GM10847 (cell line): ENCODE results near the gene NFE2L1.

Experiments used
- POLR2A ChIP-seq: IDR thresholded peaks from 2 replicates; pipeline ENCODE4 v1.6.1; 2011; ENCODE audit not compliant: insufficient read length; ENCODE audit errors: extremely low read depth

NFE2L1 gene

DNA sequence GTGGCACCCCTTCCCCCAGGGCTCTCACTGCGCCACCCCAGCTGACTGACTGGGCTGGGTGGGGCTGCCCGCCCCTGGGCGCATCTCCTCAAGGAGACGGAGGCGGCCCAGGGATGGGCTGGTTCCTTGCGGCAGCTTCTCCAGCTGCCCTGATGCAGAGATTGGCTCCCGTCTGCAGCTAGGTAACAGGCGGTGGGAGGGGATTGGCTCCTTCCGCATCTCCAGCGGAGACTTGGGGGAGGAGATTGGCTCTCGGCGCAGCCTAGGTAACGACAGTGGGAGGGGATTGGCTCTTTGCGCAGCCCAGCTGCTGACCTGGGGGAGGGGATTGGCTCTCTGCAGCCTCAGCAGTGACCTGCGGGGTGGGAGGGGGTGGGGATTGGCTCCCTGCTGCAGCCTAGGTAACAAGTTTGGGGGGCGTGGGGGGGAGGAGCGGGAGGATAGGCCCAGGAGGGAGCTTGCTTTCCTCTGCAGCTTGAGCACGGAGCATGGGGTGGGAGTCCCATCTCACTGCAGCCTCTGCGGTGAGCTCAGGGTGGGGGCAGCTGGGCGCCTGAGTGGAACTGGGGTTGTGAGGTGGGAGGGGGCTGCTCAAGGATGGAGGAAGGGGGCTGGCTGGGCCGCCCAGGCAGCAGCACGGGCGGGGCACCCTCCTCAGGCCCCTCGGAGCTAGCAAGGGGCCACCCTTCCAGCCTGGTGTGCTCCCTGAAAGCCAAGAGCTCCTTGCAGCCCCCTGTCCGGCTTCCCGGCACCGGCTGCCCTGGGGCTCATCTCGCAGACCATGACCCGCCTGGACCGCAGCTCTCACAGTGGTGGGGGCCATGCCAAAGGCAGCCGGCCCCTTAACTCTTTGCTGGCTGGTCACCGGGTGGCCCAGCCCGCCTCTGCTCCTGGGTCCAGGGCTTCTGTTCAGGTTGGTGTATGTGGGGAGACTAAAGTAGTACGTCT lies 6.4 kb downstream of the NFE2L1 start:
- TF ChIP-seq POLR2A, result no peak

DNA sequence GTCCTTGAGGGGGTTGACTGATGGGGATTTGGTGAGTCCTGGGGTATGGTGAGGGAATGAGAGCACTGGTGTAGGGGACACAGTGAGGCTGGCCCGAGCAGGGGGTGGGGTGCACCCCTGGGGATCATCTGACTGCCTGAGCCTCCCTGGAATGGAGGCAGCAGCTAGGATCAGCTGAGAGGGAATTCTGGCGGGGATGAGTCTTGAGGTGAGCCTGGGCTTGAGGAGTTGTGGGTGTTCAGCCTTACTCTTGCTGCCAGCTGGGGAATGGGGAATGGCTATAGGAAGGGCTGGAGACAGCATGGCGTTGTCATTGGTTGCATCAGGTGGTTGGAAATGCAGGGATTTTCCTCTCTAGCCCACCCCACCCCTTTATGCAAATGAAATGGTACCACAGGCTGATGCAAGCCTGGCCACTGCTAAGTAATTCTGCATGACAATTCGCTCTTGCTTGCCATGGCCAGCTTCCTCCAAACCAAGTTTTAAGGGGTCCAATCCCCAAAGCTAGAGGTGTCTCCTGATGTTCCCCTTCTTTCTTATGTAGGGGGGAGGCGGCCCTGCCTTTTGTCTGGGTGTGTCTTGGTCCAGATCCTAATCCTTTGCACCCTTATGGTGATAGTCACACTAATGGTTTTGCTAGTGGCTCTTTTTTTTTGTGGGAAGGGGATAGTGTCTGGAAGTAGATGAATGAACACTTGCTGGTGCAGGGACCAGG lies 7.5 kb downstream of the NFE2L1 start:
- no peak for TF ChIP-seq POLR2A

DNA sequence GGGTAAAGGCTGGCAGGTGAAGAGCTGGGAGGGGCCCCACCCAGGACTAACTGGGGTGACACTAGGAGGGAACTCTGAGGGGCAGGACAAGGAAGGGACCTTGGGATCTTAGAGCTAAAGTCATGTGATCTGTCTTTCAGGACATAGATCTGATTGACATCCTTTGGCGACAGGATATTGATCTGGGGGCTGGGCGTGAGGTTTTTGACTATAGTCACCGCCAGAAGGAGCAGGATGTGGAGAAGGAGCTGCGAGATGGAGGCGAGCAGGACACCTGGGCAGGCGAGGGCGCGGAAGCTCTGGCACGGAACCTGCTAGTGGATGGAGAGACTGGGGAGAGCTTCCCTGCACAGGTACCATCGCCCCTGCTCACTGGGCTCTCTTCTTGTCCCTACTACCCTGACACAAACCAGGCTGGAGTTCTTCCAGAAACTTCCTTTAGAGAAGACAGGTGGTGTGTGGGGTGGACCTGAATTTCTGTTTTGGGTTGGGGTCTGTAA lies 8.1 kb downstream of the NFE2L1 start:
- TF ChIP-seq POLR2A, result no peak

DNA sequence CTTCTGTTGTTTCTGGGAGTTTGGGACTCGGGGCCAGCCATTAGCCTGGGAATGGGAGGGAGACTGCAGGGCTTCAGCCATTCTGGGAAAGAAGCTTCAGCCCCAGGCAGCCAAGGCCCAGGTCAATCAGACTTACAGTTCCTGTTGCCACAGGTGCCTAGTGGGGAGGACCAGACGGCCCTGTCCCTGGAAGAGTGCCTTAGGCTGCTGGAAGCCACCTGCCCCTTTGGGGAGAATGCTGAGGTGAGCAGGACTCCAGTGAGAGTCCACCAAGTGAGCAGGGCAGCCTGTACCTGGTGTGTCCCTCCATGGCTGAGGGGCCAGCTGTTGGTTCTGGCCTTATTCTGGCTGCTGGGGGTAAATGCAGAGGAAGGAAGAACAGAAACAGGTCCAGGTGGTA lies 8.7 kb downstream of the NFE2L1 start:
- TF ChIP-seq POLR2A, result no peak

DNA sequence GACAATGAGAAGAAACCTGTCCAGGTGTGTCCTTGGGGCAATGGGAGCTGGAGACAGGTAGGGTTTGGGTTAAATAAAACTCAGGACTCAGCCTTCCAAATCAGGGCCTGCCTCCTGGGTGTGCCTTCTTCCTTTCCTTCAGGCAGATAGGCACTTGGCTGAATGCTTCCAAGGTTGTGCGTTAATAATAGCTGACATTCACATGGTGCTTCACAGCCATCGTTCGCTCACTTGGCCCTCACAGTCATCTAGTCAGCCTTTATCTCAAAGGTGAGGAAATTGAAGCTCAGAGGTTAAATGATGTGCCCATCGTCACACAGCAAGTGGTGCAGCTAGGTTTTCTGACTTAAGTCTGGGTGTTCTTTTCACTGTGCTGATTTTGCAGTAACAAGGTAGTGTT lies 9.5 kb downstream of the NFE2L1 start:
- no peak for TF ChIP-seq POLR2A

DNA sequence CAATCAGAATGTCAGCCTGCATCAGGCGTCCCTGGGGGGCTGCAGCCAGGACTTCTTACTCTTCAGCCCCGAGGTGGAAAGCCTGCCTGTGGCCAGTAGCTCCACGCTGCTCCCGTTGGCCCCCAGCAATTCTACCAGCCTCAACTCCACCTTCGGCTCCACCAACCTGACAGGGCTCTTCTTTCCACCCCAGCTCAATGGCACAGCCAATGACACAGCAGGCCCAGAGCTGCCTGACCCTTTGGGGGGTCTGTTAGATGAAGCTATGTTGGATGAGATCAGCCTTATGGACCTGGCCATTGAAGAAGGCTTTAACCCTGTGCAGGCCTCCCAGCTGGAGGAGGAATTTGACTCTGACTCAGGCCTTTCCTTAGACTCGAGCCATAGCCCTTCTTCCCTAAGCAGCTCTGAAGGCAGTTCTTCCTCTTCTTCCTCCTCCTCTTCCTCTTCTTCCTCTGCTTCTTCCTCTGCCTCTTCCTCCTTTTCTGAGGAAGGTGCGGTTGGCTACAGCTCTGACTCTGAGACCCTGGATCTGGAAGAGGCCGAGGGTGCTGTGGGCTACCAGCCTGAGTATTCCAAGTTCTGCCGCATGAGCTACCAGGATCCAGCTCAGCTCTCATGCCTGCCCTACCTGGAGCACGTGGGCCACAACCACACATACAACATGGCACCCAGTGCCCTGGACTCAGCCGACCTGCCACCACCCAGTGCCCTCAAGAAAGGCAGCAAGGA lies 10.4 kb downstream of the NFE2L1 start:
- no peak for TF ChIP-seq POLR2A

DNA sequence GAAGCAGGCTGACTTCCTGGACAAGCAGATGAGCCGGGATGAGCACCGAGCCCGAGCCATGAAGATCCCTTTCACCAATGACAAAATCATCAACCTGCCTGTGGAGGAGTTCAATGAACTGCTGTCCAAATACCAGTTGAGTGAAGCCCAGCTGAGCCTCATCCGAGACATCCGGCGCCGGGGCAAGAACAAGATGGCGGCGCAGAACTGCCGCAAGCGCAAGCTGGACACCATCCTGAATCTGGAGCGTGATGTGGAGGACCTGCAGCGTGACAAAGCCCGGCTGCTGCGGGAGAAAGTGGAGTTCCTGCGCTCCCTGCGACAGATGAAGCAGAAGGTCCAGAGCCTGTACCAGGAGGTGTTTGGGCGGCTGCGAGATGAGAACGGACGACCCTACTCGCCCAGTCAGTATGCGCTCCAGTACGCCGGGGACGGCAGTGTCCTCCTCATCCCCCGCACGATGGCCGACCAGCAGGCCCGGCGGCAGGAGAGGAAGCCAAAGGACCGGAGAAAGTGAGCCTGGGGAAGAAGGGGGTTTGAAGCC lies 11.0 kb downstream of the NFE2L1 start:
- no peak for TF ChIP-seq POLR2A

DNA sequence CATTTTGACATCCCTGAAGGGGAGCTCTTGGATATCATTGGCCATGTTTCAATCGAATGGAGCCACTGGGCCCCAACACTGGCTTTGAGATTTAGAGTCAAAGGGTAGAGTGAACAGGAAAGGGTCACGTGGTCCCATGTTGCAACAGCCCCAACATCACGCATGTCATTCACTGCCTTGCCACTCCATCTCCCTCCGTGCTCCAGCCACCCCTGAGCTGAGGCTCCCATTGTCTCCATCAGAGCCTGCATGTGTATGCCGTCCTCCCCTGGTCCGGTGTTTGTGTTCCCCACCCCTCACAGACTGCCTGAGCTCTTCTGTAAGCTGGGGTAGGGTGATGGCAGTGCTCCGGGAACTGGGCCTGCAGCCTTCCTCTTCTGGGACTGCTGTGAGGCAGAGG lies 12.1 kb downstream of the NFE2L1 start:
- no peak for TF ChIP-seq POLR2A

DNA sequence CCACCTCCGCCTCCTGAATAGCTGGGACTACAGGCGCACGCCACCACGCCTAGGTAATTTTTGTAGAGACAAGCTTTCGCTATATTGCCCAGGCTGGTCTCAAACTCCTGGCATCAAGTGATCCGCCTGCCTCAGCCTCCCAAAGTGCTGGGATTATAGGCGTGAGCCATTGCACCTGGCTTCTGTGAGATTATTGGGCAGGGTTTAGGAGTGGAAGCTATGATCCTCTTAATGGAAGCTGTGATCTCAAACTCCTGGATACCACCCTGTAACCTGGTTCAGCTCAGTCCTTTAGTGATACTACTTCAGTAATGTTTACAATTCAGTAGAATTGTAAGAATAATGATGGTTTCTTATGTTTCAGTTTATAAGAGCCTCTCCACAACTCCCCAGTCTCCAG lies 14.1 kb downstream of the NFE2L1 start:
- no peak for TF ChIP-seq POLR2A

DNA sequence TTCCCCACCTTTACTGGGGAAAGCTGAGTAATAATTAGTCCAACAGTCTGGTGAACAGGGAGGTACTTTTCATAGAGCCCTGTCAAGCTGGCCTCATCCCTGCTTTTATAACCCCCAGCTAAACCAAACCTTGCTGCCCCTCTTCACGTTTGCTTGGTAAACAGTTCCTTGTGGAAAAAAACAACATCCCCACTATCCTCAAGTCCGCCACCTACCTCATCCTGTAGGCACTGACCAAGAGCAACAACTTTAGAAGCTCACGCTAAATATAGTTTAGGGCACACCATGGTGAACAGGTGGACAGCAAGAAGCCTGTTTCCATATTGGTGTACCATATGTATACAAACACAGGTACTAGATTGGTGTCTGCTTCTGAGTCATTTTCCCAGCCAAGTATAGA lies 16.5 kb downstream of the NFE2L1 start:
- no peak for TF ChIP-seq POLR2A

DNA sequence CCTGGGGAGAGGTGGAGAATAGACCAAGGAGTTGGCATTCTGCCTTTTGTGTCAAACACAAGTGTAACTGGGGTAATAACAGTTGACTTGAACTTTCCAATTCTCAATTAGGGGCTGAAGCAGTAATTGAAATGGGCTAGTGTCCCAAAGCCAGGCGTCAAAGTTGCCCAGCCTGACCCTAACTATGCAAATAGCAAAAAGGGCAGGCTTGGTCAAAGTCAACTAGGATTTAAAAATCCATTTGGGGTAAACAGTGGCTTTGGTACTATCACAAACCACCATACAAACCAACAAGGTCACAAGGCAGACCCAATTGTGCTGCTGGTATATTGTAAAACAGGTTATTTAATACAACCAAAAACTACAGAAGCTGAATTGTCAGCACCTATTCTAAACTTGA lies 18.0 kb downstream of the NFE2L1 start:
- no peak for TF ChIP-seq POLR2A

DNA sequence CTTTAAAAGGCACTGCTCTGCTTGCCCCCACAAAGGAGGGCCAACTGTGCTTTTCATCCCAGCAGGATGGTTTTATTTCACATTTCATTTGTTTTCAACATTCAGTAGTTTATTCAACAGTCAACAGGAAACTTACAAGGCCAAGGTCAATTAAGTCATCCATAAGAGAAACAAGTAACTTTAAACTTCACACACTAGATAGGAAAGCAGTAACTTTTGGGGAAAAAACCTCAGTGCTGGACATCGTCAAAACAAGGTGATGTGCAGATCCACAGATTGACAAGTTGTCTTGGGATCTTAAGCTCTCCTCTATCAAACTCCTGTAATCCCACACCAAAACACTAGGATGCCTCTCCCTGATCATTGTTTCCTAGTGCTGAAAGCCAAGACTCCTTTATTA lies 18.5 kb downstream of the NFE2L1 start:
- TF ChIP-seq POLR2A, result no peak

DNA sequence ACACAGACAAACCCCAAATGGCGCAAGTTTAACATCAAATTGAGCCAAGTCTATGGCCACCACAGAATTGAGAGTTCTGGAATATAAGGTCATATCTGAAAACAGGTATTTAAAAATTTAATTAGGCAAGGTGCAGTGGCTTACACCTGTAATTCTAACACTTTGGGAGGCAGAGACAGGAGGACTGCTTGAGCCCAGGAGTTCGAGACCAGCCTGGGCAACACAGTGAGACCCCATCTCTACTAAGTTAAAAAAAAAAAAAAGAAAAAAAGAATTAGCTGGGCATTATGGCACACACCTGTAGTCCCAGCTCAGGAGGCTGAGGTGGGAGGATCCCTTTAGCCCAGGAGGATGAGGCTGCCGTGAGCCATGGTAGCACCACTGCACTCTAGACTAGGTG lies 19.1 kb downstream of the NFE2L1 start:
- no peak for TF ChIP-seq POLR2A

DNA sequence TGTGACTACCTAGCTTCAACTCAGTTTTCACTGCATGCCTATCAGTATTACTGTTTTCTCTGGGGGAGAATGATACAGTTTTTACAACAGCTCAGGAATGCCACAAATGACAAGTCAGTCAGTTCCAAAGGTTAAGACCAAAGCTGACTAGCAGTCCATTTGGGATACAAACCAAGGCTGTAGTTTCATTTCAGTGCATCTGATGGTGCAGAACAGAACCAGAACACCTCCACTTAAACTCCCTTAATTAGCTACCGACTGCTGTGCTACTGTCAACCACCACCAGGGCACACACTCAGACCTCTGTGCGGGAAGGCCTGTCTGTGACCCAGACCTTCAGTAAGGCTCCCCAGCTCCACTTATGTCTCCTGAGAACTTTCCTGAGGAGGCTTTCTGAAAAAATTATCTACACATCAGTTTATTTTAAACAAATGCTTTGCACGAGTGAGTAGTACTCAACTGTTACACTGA lies 20.4 kb downstream of the NFE2L1 start:
- no peak for TF ChIP-seq POLR2A

DNA sequence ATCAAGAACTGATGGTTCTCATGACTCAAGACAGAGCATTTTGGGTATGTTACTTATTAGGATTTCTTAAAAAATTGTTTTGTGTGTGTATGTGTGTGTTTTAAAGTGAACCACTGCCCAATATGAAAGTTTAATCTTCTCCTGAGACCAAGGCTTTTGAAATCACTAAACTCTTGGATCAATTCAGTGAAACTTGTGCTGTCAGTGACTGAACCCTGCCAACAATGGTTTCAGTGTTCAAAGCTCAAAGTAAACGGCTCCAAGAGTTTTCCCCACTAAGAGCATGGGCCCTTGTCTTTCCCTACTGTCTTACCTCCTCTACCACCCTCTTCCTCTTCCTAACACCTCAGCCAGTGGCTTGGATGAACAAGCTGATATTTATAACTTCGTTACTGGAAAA lies 22.0 kb downstream of the NFE2L1 start:
- TF ChIP-seq POLR2A, result no peak
